AML-193 (cell line): Measurements from ENCODE around the gene B4GALNT2.
"Not testable (repeated sequence)": the region's sequence is repeated elsewhere in the genome, so short reads cannot be mapped to it uniquely, and the experiment has no call there.

Experiments used
- DNase-seq, 2 experiments: peaks; one replicate each; lab custom pipeline; 2025; lab: John Stamatoyannopoulos, UW

The B4GALNT2 gene

GRCh38 chr17:49121696-49122292 lies 10.8 kb upstream of the B4GALNT2 start:
- no peak for DNase-seq

GRCh38 chr17:49122566-49122965 lies 10.0 kb upstream of the B4GALNT2 start:
- no peak for DNase-seq

- DNase-seq, result no peak
Observed at GRCh38 chr17:49123061-49123460, 9.5 kb upstream of the B4GALNT2 start.

GRCh38 chr17:49125449-49125848 lies 7.1 kb upstream of the B4GALNT2 start:
- no peak for DNase-seq

- DNase-seq, result not testable (repeated sequence)
Observed at GRCh38 chr17:49126183-49126859, 6.2 kb upstream of the B4GALNT2 start.

- DNase-seq, result not testable (repeated sequence)
Observed at GRCh38 chr17:49129359-49129950, 3.1 kb upstream of the B4GALNT2 start.

GRCh38 chr17:49130891-49131290 lies 1.7 kb upstream of the B4GALNT2 start:
- DNase-seq, result no peak

GRCh38 chr17:49132317-49132698 lies 261 bp upstream of the B4GALNT2 start:
- no peak for DNase-seq

GRCh38 chr17:49136335-49136734 lies 3.8 kb downstream of the B4GALNT2 start:
- no peak for DNase-seq

- not testable (repeated sequence) for DNase-seq
Observed at GRCh38 chr17:49145654-49146053, 13.1 kb downstream of the B4GALNT2 start.

- no peak for DNase-seq
Observed at GRCh38 chr17:49146620-49147306, 14.2 kb downstream of the B4GALNT2 start.

- DNase-seq, result no peak
Observed at GRCh38 chr17:49148171-49148570, 15.6 kb downstream of the B4GALNT2 start.

GRCh38 chr17:49151996-49152395 lies 19.4 kb downstream of the B4GALNT2 start:
- no peak for DNase-seq

- no peak for DNase-seq
Observed at GRCh38 chr17:49156256-49156655, 23.7 kb downstream of the B4GALNT2 start.

- no peak for DNase-seq
Observed at GRCh38 chr17:49157784-49158183, 25.2 kb downstream of the B4GALNT2 start.

GRCh38 chr17:49162866-49163265 lies 30.3 kb downstream of the B4GALNT2 start:
- no peak for DNase-seq

GRCh38 chr17:49165143-49165542 lies 32.6 kb downstream of the B4GALNT2 start:
- DNase-seq, result no peak

GRCh38 chr17:49168706-49169105 lies 36.1 kb downstream of the B4GALNT2 start:
- no peak for DNase-seq

- DNase-seq, result no peak
Observed at GRCh38 chr17:49170216-49170615, 37.6 kb downstream of the B4GALNT2 start.

- not testable (repeated sequence) for DNase-seq
Observed at GRCh38 chr17:49170711-49171110, 38.1 kb downstream of the B4GALNT2 start.

GRCh38 chr17:49175978-49176377 lies 43.4 kb downstream of the B4GALNT2 start:
- not testable (repeated sequence) for DNase-seq

- DNase-seq, result peak; percentile 64 to 76
Observed at GRCh38 chr17:49180303-49180702, 47.7 kb downstream of the B4GALNT2 start.
